Stimulated activated naive CD8-positive, alpha-beta T cell treated with anti-CD3 and anti-CD28 coated beads, Interleukin-15, amount 100 ng/mL, for 72 hours (primary cell): ENCODE data around the gene MKLN1.
"Not testable (repeated sequence)": the region's sequence is repeated elsewhere in the genome, so short reads cannot be mapped to it uniquely, and the experiment has no call there.

Experiments used
- ATAC-seq: fragments of 150-1000 bp; cut with Tn5 transposase; 2 replicates; pipeline ENCODE4 v1.10.0; 2021; ENCODE audit warnings: mild to moderate bottlenecking, moderate library complexity
- DNase-seq, 2 donors: peaks; one replicate each; pipeline ENCODE4 v3.0.0; 2021 to 2022
- H3K27ac Mint-ChIP-seq, 2 donors: one replicate each; pipeline ENCODE4 v1.8.0; 2022; ENCODE audit warnings: mild to moderate bottlenecking in 2 of 2, mixed read lengths in 2 of 2, moderate library complexity in 2 of 2
- H3K27me3 Mint-ChIP-seq: one replicate; pipeline ENCODE4 v1.8.0; 2022; ENCODE audit warnings: mixed read lengths
- H3K4me1 Mint-ChIP-seq: one replicate; pipeline ENCODE4 v1.8.0; 2022; ENCODE audit warnings: mild to moderate bottlenecking, mixed read lengths
- H3K4me3 Mint-ChIP-seq, 2 donors: one replicate each; pipeline ENCODE4 v1.8.0; 2022; ENCODE audit warnings: mild to moderate bottlenecking in 2 of 2, mixed read lengths in 2 of 2, moderate library complexity in 1 of 2
- H3K9me3 Mint-ChIP-seq, 2 donors: one replicate each; pipeline ENCODE4 v1.8.0; 2022; ENCODE audit warnings: mixed read lengths in 2 of 2

Gene MKLN1

GRCh38 chr7:131501422-131501821 lies 173.7 kb downstream of the MKLN1 start:
- ATAC-seq, result peak; percentile 97
- peak; percentile 45 to 66 for DNase-seq
- Mint-ChIP-seq H3K4me1 (peaks cover 41% of the 10 kb centered on the region), H3K27ac (no peak overlapping the region), H3K27me3 (no peaks in the 10 kb centered on the region), H3K9me3 (no peaks in the 10 kb centered on the region), H3K4me3 (peak overlapping the region in 1 of 2 donors; percentile 35)

GRCh38 chr7:131501930-131502685 lies 174.4 kb downstream of the MKLN1 start:
- H3K4me1 Mint-ChIP-seq, result peaks cover 44% of the 10 kb centered on the region
- peak overlapping the region in 1 of 2 donors; percentile 63 for H3K27ac Mint-ChIP-seq
- ATAC-seq (no peak), DNase-seq (no peak)
- no peak overlapping the region for H3K4me3 Mint-ChIP-seq
- peaks cover 7% of the 10 kb centered on the region for H3K27me3 Mint-ChIP-seq
- no peaks in the 10 kb centered on the region for H3K9me3 Mint-ChIP-seq

DNA sequence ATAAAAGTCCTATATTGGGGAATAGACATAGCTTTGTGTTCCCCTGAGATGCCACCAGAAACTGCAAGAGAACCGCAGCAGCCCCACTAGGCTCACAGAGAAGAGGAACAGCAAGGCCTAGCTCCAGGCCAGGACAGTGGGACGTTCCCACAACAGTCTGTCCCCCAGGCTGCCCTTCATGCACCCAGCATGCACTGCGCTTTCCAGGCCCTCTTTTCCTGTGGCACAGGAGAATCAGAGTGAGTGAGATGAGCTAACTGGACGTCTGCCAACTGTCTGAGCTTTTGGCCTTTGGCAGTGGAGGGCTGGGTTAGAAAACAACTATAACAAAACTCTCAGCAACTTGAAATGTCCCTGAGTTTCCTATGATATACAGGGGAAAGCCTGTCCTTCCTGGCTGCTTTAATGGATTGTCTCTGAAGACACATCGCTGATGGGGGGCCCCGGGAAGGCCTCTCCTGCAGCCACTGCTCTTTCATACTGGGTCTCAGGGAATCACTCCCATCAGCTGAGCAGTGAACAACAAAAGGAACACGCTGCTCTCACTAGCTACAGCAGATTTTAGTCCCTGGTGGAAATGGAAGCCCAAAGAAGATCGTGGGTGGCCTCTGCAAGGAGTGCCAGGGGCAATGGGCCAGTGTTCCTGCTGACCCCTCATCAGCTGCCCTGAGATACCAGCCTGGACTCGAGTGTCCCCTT lies 175.3 kb downstream of the MKLN1 start:
- H3K27me3 Mint-ChIP-seq, result peaks cover 15% of the 10 kb centered on the region
- no peak overlapping the region for H3K4me3 Mint-ChIP-seq
- peak overlapping the region in 1 of 2 donors; percentile 12 for H3K27ac Mint-ChIP-seq
- H3K4me1 Mint-ChIP-seq, result peaks cover 50% of the 10 kb centered on the region
- no peaks in the 10 kb centered on the region for H3K9me3 Mint-ChIP-seq
- ATAC-seq (no peak), DNase-seq (no peak)

- H3K4me3 Mint-ChIP-seq, result no peak overlapping the region
Measured at GRCh38 chr7:131503639-131504038, 176.0 kb downstream of the MKLN1 start.

GRCh38 chr7:131504157-131504899 lies 176.7 kb downstream of the MKLN1 start:
- H3K27ac Mint-ChIP-seq, result peak overlapping the region in 1 of 2 donors; percentile 48
- peaks cover 29% of the 10 kb centered on the region for H3K27me3 Mint-ChIP-seq
- DNase-seq (no peak), ATAC-seq (no peak)
- peaks cover 62% of the 10 kb centered on the region for H3K4me1 Mint-ChIP-seq
- peak overlapping the region in 1 of 2 donors; percentile 10 for H3K4me3 Mint-ChIP-seq
- H3K9me3 Mint-ChIP-seq, result no peaks in the 10 kb centered on the region

More at GRCh38 chr7:131503639-131504038, 176.0 kb downstream of the MKLN1 start:
- H3K27ac Mint-ChIP-seq, result peak overlapping the region in 1 of 2 donors; percentile 12
- no peak for ATAC-seq
- H3K27me3 Mint-ChIP-seq, result peaks cover 22% of the 10 kb centered on the region
- peaks cover 57% of the 10 kb centered on the region for H3K4me1 Mint-ChIP-seq
- H3K9me3 Mint-ChIP-seq, result no peaks in the 10 kb centered on the region
- DNase-seq, result no peak

GRCh38 chr7:131505037-131505620 lies 177.5 kb downstream of the MKLN1 start:
- not testable (repeated sequence) for DNase-seq, ATAC-seq, H3K9me3 Mint-ChIP-seq
- Mint-ChIP-seq H3K27me3 (peaks cover 32% of the 10 kb centered on the region), H3K4me3 (peak overlapping the region in 1 of 2 donors; percentile 10), H3K4me1 (peaks cover 62% of the 10 kb centered on the region), H3K27ac (peak overlapping the region in 1 of 2 donors; percentile 52)

DNA sequence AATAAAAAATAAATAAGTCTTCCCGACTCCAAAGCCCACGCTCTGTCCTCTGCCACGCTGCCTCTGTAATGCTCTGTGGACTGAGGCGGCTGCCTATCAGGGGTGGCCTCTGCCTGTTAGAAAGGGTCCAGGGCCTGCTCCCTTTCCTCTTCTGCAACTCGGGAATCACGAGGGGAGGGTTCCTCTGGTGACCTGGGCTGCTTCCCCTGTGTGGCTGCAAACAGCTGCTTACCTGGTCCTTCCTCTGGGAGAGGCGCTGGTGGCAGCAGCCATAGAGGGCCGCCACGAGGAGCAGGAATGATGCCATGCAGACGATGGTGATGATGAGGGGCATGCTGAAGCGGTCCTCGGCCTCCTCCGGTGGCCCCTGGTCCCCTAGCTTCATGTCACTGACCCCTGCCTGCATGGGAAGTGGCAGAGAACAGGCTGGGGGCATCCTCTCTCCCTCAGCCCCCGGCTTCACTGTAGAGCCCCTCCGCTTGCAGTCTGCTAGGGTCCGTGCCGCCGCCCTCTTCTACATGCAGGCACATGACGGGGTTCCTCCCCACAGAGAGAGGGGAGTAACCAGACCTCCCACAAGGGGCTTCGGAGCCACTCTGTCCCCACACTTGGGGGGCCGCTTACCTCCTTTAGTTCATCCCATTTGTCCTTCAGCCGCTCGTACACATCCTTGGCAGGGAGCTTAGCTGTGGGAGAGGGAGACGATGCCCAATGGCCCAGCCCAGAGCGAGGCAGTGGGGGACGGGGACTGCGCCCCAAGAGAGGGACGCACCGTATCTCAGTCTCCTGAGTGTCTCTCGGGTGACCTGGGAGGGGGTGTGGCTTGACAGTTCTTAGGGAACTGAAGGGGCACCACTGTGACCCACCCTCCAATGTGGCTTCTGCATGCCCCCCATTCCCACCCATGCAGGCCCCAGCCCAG lies 178.2 kb downstream of the MKLN1 start:
- Mint-ChIP-seq H3K9me3 (no peaks in the 10 kb centered on the region), H3K4me3 (no peak overlapping the region), H3K4me1 (peaks cover 57% of the 10 kb centered on the region), H3K27me3 (peaks cover 38% of the 10 kb centered on the region), H3K27ac (peak overlapping the region in 1 of 2 donors; percentile 82)
- DNase-seq (no peak), ATAC-seq (no peak)

- Mint-ChIP-seq H3K27ac (peak overlapping the region in 1 of 2 donors; percentile 87), H3K4me3 (no peak overlapping the region), H3K4me1 (peaks cover 51% of the 10 kb centered on the region), H3K27me3 (peaks cover 42% of the 10 kb centered on the region), H3K9me3 (no peaks in the 10 kb centered on the region)
- ATAC-seq, result no peak
- DNase-seq, result no peak
Measured at GRCh38 chr7:131506597-131506996, 178.9 kb downstream of the MKLN1 start.

GRCh38 chr7:131507592-131508331 lies 180.1 kb downstream of the MKLN1 start:
- Mint-ChIP-seq H3K4me3 (peak overlapping the region; percentile 51 to 54), H3K27me3 (peaks cover 50% of the 10 kb centered on the region), H3K4me1 (peaks cover 47% of the 10 kb centered on the region), H3K9me3 (no peaks in the 10 kb centered on the region), H3K27ac (peak overlapping the region in 1 of 2 donors; percentile 13)
- ATAC-seq, result peak; percentile 86
- DNase-seq, result peak; percentile 80 to 82

DNA sequence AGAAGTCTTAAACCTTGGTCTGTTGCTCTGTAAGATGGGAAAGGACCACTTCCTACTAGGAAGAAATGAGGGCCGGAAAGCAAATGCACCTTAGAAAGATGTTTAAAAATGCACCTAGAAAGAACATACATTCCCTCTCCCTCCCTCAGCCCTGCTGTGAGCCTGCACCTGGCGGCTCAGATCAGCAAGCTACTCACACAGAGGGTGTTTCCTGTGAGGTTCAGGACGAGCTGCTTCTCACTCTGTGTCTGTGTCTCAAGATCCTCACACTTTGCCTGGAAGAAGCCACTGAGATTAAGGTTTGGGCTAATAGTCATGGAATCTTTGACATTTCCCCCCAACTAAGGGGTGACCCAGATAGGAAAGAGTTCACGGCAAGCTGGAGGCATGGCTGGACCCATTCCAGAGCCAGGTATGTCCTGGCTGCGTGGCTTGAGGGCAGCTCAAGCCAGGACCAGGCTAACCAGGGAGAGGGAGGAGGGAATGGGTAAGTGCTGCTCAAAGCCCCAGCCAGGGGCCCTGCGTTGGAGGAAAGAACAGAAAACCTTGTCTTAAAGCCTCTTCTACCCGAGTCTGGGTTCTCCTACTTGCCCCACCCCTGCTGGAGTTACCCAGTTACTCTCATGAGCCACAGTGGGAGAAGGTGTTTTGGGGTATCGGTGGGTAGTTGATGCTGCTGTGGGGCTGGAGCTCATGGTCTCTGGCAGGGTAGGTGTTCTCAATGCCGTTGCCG lies 181.2 kb downstream of the MKLN1 start:
- peak overlapping the region in 1 of 2 donors; percentile 60 for H3K27ac Mint-ChIP-seq
- no peaks in the 10 kb centered on the region for H3K9me3 Mint-ChIP-seq
- H3K27me3 Mint-ChIP-seq, result peaks cover 55% of the 10 kb centered on the region
- no peak overlapping the region for H3K4me3 Mint-ChIP-seq
- ATAC-seq (no peak), DNase-seq (no peak)
- peaks cover 49% of the 10 kb centered on the region for H3K4me1 Mint-ChIP-seq

GRCh38 chr7:131509781-131510180 lies 182.1 kb downstream of the MKLN1 start:
- Mint-ChIP-seq H3K9me3 (no peaks in the 10 kb centered on the region), H3K27ac (no peak overlapping the region), H3K4me3 (no peak overlapping the region), H3K4me1 (peaks cover 41% of the 10 kb centered on the region), H3K27me3 (peaks cover 55% of the 10 kb centered on the region)
- DNase-seq (no peak), ATAC-seq (no peak)

DNA sequence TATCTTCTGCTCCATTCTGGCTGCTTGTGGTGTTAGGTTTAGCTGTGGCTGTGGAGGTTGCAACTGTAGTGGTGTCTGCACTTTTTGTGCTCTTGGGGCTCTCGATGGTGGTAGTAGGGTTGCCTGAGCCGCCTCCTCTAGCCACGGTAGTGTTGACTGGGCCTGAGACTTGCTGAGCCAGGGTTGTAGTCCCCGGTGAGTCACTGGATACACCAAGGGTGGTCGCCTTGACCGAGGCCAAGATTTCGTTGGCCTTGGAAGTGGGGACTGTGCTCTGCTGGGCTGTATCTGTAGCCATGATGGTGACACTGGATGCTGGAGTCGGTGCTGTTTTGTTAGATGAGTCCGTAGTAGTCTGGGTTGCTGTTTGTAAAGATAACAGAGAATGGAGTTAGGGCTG lies 183.4 kb downstream of the MKLN1 start:
- Mint-ChIP-seq H3K9me3 (no peaks in the 10 kb centered on the region), H3K4me3 (no peak overlapping the region), H3K4me1 (peaks cover 37% of the 10 kb centered on the region), H3K27ac (peak overlapping the region in 1 of 2 donors; percentile 17), H3K27me3 (peaks cover 55% of the 10 kb centered on the region)
- ATAC-seq (no peak), DNase-seq (no peak)

- ATAC-seq, result no peak
- H3K4me1 Mint-ChIP-seq, result peaks cover 36% of the 10 kb centered on the region
- no peak overlapping the region for H3K4me3 Mint-ChIP-seq
- no peaks in the 10 kb centered on the region for H3K9me3 Mint-ChIP-seq
- no peak for DNase-seq
- no peak overlapping the region for H3K27ac Mint-ChIP-seq
- peaks cover 50% of the 10 kb centered on the region for H3K27me3 Mint-ChIP-seq
Measured at GRCh38 chr7:131511774-131512535, 184.3 kb downstream of the MKLN1 start.
